GM21367 (cell line): ENCODE results near the gene CNN3.

Source experiments
- ATAC-seq: cut with Tn5 transposase; IDR thresholded peaks from one replicate; pipeline ENCODE4 v1.9.1; 2021; ENCODE audit not compliant: unreplicated experiment

Gene CNN3

GRCh38 chr1:94925004-94925403, 1.9 kb downstream of the CNN3 start:
- ATAC-seq: no peak

DNA sequence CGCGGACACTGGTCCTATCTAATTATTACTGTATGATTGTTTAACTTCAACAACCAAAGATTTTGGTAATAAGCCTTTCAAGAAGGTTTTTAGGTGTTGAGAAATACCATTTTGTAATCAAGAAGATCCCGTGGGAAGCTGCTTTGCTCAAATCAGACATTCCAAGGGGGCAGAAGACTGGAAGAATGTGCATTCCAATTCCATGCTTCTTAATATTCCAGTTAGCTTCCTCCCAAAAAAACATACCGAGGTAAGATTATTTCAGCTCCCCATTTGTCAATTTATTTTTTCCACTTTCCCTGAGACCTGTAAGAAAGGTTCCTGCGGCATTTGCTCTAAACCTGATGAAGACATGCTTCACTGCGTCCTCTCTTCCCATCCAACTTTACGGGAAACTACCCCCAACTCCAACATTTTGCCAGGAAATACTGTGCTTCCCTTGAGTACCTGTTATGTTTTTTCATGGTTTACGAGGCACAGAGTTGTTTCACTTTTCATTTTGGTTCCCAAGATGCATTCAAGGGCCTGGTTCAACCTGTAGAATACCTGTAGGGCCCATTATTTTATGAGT, 4.1 kb downstream of the CNN3 start:
- no peak for ATAC-seq

GRCh38 chr1:94921977-94922376, 4.9 kb downstream of the CNN3 start:
- no peak for ATAC-seq

- ATAC-seq: no peak
Observed at GRCh38 chr1:94920061-94920460, 6.8 kb downstream of the CNN3 start.

DNA sequence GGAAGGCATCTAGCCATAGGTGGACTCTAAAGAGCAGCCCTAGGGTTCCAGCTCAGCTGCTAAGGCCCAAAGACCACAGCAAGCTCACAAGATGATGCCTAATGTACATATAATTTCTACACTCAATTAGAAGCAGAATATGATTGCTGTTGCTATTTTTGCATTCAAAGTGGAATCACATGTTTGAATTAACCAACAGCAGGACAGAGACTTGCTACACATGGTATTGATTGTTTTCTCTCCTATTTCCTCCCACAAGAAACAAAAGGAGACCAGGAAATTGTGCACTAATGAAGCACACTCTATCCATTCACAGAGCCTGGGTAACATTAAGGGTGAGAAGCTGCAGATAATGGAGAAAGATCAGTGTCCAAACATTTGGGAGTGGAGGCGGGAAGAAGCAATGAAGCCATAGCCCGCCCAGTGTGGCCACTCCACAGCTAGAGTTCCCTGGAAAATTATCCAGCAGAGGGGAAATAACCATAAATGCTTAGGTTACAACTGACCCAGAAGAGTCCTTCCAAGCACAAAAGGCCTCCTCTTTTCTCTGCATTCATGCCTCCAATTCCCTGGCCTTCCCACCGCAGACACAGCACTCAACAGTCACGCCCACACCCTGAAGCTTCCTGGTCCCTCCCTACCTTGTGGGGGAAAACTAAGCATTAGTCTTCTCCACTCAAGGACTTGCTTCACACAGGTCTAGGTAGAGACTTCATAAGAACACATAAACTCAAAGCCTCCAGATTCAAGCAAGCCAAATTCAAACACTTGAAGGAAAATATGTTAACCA, 7.5 kb downstream of the CNN3 start:
- no peak for ATAC-seq

DNA sequence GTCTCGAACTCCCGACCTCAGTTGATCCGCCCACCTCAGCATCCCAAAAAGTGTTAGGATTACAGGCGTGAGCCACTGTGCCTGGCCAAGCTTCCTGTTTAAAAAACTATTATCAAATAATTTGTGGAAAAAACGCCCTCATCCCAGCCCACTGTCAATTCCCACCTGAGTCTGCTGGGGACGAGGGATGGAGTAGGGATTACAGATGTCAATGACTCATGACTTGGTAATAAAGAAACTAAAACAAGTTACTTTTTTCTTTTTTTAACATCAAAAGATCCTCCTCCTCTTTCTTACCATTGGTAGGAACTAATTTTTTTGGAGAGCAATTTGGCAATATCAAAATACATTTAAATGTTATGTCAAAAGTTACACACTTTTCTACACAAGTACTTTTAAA, 9.7 kb downstream of the CNN3 start:
- ATAC-seq: no peak

DNA sequence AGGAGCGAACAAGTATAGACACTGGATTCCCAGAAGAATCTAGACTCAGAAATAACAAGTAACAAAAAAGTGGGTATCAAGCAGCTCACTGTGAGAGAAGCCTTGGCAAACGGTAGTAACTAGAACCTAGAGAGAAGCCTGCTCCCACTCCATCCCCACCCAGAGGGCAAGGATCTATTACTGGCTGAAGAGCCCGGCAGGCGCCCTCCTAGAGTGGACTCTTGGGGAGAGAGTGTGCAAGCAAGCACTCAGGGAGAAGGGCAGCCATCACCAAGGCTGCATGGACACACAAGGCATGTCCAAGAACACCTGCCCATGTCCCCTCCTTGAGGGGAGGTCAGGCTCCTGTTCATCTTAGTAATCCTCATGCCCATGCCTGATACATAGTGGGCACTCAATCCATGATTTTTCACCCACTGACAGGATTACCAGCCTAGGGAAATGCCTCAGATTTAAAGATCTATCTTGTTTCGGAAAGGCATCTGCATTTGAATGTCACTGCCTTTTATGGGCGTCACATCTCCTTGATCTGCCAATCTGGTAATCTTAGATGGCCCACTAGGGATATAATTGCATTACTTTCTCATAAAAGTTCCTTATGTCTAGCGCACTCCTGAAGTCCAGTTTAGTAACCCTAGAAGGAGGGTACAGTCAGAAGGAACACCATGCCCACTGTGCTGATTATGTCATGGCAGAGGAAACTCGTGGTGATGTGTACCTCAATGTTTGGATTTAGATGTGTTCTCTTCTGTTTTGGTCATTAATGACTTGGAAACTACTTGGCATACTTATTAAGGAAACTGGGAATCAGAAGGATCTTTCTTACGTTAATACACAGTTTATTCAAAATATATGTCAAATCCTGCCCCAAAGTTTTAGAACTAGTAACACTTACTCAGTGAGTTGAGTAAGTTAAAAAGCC, 14.4 kb downstream of the CNN3 start:
- ATAC-seq: no peak

GRCh38 chr1:94909486-94909885, 17.4 kb downstream of the CNN3 start:
- no peak for ATAC-seq

GRCh38 chr1:94908965-94909364, 17.9 kb downstream of the CNN3 start:
- no peak for ATAC-seq

DNA sequence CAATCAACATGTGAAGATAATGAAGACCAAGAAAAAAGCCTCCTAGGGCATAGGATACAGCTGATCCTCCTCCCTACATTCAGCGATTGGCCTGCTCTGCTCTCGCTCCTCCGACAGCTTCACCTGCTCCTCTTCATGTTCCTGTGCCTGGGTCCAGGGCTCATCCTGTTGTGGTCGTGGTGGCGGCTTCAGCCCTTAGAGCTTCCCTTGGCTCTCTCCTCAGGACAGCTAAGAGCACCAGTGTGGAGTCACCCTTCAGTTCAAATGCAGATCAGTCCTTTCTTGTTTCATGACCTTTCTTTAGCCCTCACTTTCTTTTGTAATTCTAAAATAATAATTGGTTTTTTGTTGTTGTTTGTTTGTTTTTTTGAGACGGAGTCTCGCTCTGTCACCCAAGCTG, 18.7 kb downstream of the CNN3 start:
- no peak for ATAC-seq

- ATAC-seq: no peak
Observed at GRCh38 chr1:94907136-94907535, 19.8 kb downstream of the CNN3 start.

DNA sequence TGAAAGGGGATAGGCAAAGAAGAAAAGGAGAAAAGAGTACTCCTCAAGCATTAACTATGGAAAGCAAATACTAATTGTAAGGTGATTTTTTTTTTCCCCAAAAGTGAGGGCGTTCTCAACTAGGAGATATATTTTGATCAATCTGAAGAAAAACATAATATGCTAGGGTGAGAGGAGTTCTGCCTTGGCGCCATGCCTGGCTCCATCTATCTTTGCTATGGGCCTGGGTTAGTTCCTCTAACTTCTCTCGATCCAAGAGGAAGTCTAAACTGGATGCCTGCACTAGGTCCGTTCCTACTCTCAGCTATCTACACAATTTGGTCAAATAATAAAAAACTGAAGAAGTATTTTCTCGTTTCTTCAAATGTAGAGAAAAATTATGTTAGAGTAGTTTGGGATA, 20.5 kb downstream of the CNN3 start:
- ATAC-seq: no peak

DNA sequence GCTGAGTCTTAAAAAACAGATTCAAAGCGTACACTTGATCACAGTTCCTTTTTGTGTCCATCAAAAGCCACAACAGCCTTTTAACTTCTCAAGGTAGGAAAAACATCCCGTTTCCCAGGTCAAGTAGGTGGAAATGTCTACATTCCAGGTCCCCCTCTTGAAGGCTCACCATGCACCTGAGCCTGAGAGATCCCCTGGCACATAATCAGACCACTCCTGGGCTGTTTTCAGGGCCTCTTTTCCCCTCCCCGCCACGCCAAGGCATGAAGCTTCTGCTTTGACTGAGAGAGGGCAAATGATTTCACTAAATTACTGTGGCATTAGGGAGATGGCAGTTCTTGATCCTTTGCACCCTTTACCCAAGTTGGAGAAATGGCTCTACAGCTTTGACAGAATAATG, 21.7 kb downstream of the CNN3 start:
- no peak for ATAC-seq

GRCh38 chr1:94903280-94904009, 23.5 kb downstream of the CNN3 start:
- ATAC-seq: no peak

GRCh38 chr1:94901841-94902240, 25.1 kb downstream of the CNN3 start:
- no peak for ATAC-seq

GRCh38 chr1:94899756-94900155, 27.2 kb downstream of the CNN3 start:
- no peak for ATAC-seq

GRCh38 chr1:94898491-94899385, 28.2 kb downstream of the CNN3 start:
- ATAC-seq: no peak

GRCh38 chr1:94895518-94895917, 31.4 kb downstream of the CNN3 start:
- ATAC-seq: no peak

DNA sequence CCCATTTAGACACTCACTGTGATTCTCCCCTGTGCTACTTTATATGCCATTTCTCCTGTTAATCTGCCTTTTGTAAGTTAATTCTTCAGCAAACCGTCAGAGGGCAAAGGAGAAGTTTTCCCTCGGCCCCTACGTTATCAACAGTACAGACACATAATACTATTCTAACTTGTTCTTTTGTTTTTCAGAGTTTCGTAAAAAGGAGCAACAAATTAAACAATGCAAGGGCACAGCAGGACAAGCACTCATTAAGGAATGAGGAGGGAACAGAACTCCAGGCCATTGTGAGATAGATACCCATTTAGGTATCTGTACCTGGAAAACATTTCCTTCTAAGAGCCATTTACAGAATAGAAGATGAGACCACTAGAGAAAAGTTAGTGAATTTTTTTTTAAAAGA, 32.3 kb downstream of the CNN3 start:
- ATAC-seq: no peak

- no peak for ATAC-seq
Observed at GRCh38 chr1:94892604-94893254, 34.2 kb downstream of the CNN3 start.
